A549 (cell line): Measurements from ENCODE around the gene TBC1D22A. TPM values are rescaled to one million over a fixed set of nuclear protein-coding genes. Genes with fewer than 3 reads are reported as not detected.

Experiments used
- ATAC-seq, 2 experiments: fragments of 200-7000 bp in 1 of 2; fragments of >200 bp in 1 of 2; cut with Nextera tagmentation in 1 of 2; cut with Tn5 transposase in 1 of 2; 3 replicates each; pipeline versions ENCODE4 v1.8.0 to v1.9.1; 2018 to 2020; ENCODE audit warnings: mild to moderate bottlenecking in 1 of 2, moderate library complexity in 1 of 2
- CTCF ChIA-PET: fragments of 300-600 bp; sonication (Branson Sonifier 250); formaldehyde crosslinking; extraction: SDS; loops from one replicate; lab custom pipeline; 2021; ENCODE audit warnings: antibody characterized with exemption, inconsistent platforms; lab: Yijun Ruan, JAX
- POLR2A ChIA-PET: fragments of 350-600 bp; formaldehyde crosslinking; extraction: SDS; loops from one replicate; lab custom pipeline; 2021; ENCODE audit warnings: antibody characterized with exemption, inconsistent platforms; lab: Yijun Ruan, JAX
- DNase-seq, 2 experiments: peaks; one replicate each; pipeline versions ENCODE4 v3.0.0 to v3.0.0-alpha.2; 2011 to 2016; ENCODE audit warnings: low read depth in 1 of 2, low spot score in 1 of 2
- FAIRE-seq: peaks from 2 replicates; lab custom pipeline; 2011; peaks lifted over from hg19 to GRCh38; lab: Jason Lieb, UNC
- H3K27ac ChIP-seq, 2 experiments: fragments of >200 bp; sonication (Bioruptor Twin); formaldehyde crosslinking; 3 replicates each; pipeline ENCODE4 v1.5.1; 2016 to 2017
- H3K4me1 ChIP-seq: fragments of >200 bp; sonication (Bioruptor Twin); formaldehyde crosslinking; 3 replicates; pipeline ENCODE4 v1.6.1; 2016
- H3K4me2 ChIP-seq: fragments of >200 bp; sonication (Bioruptor Twin); formaldehyde crosslinking; 3 replicates; pipeline ENCODE4 v1.6.1; 2016
- H3K4me3 ChIP-seq: fragments of >200 bp; sonication (Bioruptor Twin); formaldehyde crosslinking; 3 replicates; pipeline ENCODE4 v1.5.1; 2016
- H3K9me3 ChIP-seq: fragments of >200 bp; sonication (Bioruptor Twin); formaldehyde crosslinking; 3 replicates; pipeline ENCODE4 v1.6.1; 2016
- CBX8 ChIP-seq: fragments of 200-600 bp; sonication (generic); IDR thresholded peaks from 2 replicates; pipeline ENCODE4 v1.6.1; 2016
- CEBPB ChIP-seq, 2 experiments: fragments of >200 bp in 1 of 2; sonication (Bioruptor Twin) in 1 of 2; formaldehyde crosslinking in 1 of 2; IDR thresholded peaks; 2 replicates each; pipeline ENCODE4 v1.6.1; 2012 to 2016
- CHD2 ChIP-seq: fragments of 150-350 bp; IDR thresholded peaks from 2 replicates; pipeline ENCODE4 v1.6.1; 2014; ENCODE audit warnings: low read length; ENCODE audit not compliant: partially characterized antibody
- EHMT2 ChIP-seq: fragments of 200-600 bp; sonication (generic); IDR thresholded peaks from 2 replicates; pipeline ENCODE4 v1.6.1; 2016; ENCODE audit warnings: antibody characterized with exemption, low read depth, mild to moderate bottlenecking, moderate library complexity
- EP300 ChIP-seq, 2 experiments: fragments of >200 bp; sonication (Bioruptor Twin); formaldehyde crosslinking; IDR thresholded peaks; 2 replicates in 1 of 2; 3 replicates in 1 of 2; pipeline ENCODE4 v1.6.1; 2016 to 2017
- ESRRA ChIP-seq: fragments of 150-350 bp; IDR thresholded peaks from 2 replicates; pipeline ENCODE4 v1.6.1; 2014; ENCODE audit warnings: mild to moderate bottlenecking, low read length, borderline replicate concordance
- FOSL2 ChIP-seq, 2 experiments: fragments of 450-650 bp in 1 of 2; fragments of >200 bp in 1 of 2; sonication (Bioruptor Twin) in 1 of 2; formaldehyde crosslinking; IDR thresholded peaks; 2 replicates each; pipeline versions ENCODE4 v1.5.0 to v1.6.1; 2016 to 2020; ENCODE audit warnings: mild to moderate bottlenecking in 1 of 2, moderate library complexity in 1 of 2
- FOXS1 ChIP-seq: fragments of 250-450 bp; sonication (Bioruptor Pico); IDR thresholded peaks from 2 replicates; pipeline ENCODE4 v1.5.0; 2020; ENCODE audit warnings: mild to moderate bottlenecking, moderate library complexity
- HDAC2 ChIP-seq: fragments of 200-600 bp; sonication (generic); IDR thresholded peaks from 2 replicates; pipeline ENCODE4 v1.6.1; 2016
- HEYL ChIP-seq: fragments of 250-450 bp; sonication (Bioruptor Pico); IDR thresholded peaks from 2 replicates; pipeline ENCODE4 v1.8.0; 2021; ENCODE audit warnings: mild to moderate bottlenecking, moderate library complexity
- HMGXB4 ChIP-seq: fragments of 250-450 bp; sonication (Bioruptor Pico); IDR thresholded peaks from 2 replicates; pipeline ENCODE4 v1.5.0; 2021; ENCODE audit warnings: mild to moderate bottlenecking, moderate library complexity, borderline replicate concordance
- HOXB5 ChIP-seq: fragments of 250-450 bp; sonication (Bioruptor Pico); IDR thresholded peaks from 2 replicates; pipeline ENCODE4 v1.5.0; 2020; ENCODE audit warnings: mild to moderate bottlenecking, moderate library complexity
- JUNB ChIP-seq: fragments of >200 bp; sonication (Bioruptor Twin); formaldehyde crosslinking; IDR thresholded peaks from 2 replicates; pipeline ENCODE4 v1.6.1; 2016
- KDM1A ChIP-seq: fragments of 200-600 bp; sonication (generic); IDR thresholded peaks from 2 replicates; pipeline ENCODE4 v1.6.1; 2016; ENCODE audit warnings: low read depth, mild to moderate bottlenecking
- MYC ChIP-seq: IDR thresholded peaks from 2 replicates; pipeline ENCODE4 v1.6.1; 2012; ENCODE audit warnings: mild to moderate bottlenecking, inconsistent platforms, low read length, improper control_type of control experiment, borderline replicate concordance
- NPAS2 ChIP-seq: fragments of 250-450 bp; sonication (Bioruptor Pico); IDR thresholded peaks from 2 replicates; pipeline ENCODE4 v1.8.0; 2022; ENCODE audit warnings: mild to moderate bottlenecking, moderate library complexity, borderline replicate concordance
- PHF8 ChIP-seq: fragments of 200-600 bp; sonication (generic); IDR thresholded peaks from 2 replicates; pipeline ENCODE4 v1.6.1; 2016; ENCODE audit warnings: low read depth, mild to moderate bottlenecking, antibody characterized with exemption, moderate library complexity, borderline replicate concordance
- RARB ChIP-seq: fragments of 250-450 bp; sonication (Bioruptor Pico); IDR thresholded peaks from 2 replicates; pipeline ENCODE4 v1.8.0; 2021; ENCODE audit warnings: mild to moderate bottlenecking, moderate library complexity
- SREBF2 ChIP-seq: fragments of 450-650 bp; IDR thresholded peaks from 2 replicates; pipeline ENCODE4 v1.6.1; 2014; ENCODE audit warnings: mild to moderate bottlenecking, moderate library complexity
- TP53 ChIP-seq: fragments of 250-450 bp; sonication (Bioruptor Pico); IDR thresholded peaks from 2 replicates; pipeline ENCODE4 v1.5.0; 2021; ENCODE audit warnings: mild to moderate bottlenecking, moderate library complexity
- USF2 ChIP-seq: fragments of 450-650 bp; IDR thresholded peaks from 2 replicates; pipeline ENCODE4 v1.6.1; 2014; ENCODE audit warnings: antibody characterized with exemption
- ZFP36 ChIP-seq: fragments of 450-650 bp; IDR thresholded peaks from 2 replicates; pipeline ENCODE4 v1.6.1; 2014; ENCODE audit warnings: borderline replicate concordance; ENCODE audit not compliant: partially characterized antibody
- ZNF302 ChIP-seq: fragments of 250-450 bp; sonication (Bioruptor Pico); IDR thresholded peaks from 2 replicates; pipeline ENCODE4 v1.9.0; 2021; ENCODE audit warnings: inconsistent platforms, mild to moderate bottlenecking, moderate library complexity
- WGBS: methylation state at CpG from one replicate; pipeline ENCODE4 v1.1.6; 2017; ENCODE audit errors: missing lambda C conversion rate; 5-methylcytosine and 5-hydroxymethylcytosine counted together
- polyA plus RNA-seq, 4 experiments: library from polyadenylated mRNA; depleted of rRNA in 3 of 4; stranded (reverse); fragments of >200 nt; fragmentation: RNase III in 1 of 4; extraction: RNeasy Plus Mini Kit Qiagen cat#74134 plus additional on column Dnase treatment in 1 of 4; gene quantifications; 2 replicates in 3 of 4; 3 replicates in 1 of 4; pipeline ENCODE4 v1.2.3, GENCODE V29; 2011 to 2017
- TF ChIP-seq, protein P1 (sequence below): fragments of 150-350 bp; IDR thresholded peaks from 2 replicates; pipeline ENCODE4 v1.6.1; 2014; ENCODE audit warnings: low read depth, mild to moderate bottlenecking, low read length
- TF ChIP-seq, protein P2 (sequence below): fragments of 250-450 bp; sonication (Bioruptor Pico); IDR thresholded peaks from 2 replicates; pipeline ENCODE4 v1.5.0; 2020; ENCODE audit warnings: low read depth, mild to moderate bottlenecking, moderate library complexity
- TF ChIP-seq, protein P3 (sequence below): IDR thresholded peaks from 2 replicates; pipeline ENCODE4 v1.6.1; 2012; ENCODE audit warnings: low read depth, borderline replicate concordance
- TF ChIP-seq, protein P4 (sequence below): fragments of >200 bp; sonication (Bioruptor Twin); formaldehyde crosslinking; IDR thresholded peaks from 3 replicates; pipeline ENCODE4 v1.5.1; 2016

TBC1D22A gene
- polyA plus RNA-seq, 2 of the 4 experiments (the other 2 are of a cell fraction) = 8.9 to 10.8 TPM

DNA sequence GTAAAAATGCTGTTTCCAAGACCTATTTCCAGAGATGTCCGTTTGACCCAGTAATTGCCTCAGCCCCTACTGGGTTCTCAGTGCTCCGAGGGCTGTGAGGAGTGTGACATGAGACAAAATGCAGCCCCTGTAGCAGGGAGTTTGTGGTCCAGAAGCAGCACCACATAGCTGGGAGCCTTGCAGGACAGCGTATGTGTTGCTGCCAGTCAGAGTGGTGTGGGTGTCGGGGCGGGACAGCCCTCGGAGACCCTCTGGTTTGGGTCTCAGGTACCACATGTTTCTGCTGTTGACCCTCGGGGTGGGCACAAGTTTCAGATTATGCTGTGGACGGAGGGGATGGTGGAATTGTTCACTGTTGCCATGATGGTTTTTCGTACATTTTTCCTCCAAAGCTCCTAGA is 17.2 kb downstream of the TBC1D22A start:
- H3K9me3 ChIP-seq = no peaks in the 10 kb centered on the region
- no peak for ATAC-seq
- DNase-seq = no peak
- no peak overlapping the region for H3K4me3 ChIP-seq
- ChIA-PET POLR2A (interaction anchor here (1.0 kb wide), 1 partner anchor 17 kb away, joined by 3 read pairs; the partner anchor contains the start of gene TBC1D22A), CTCF (no interaction called here)
- 92% methylated on average over 9 of the region's 9 CpGs for WGBS
- H3K27ac ChIP-seq = no peak overlapping the region
- TF ChIP-seq EHMT2 (no peak), CHD2 (no peak), PHF8 (no peak), HMGXB4 (no peak), RARB (CRISPR knock-in tag) (no peak), CBX8 (no peak), USF2 (no peak), TP53 (CRISPR knock-in tag) (no peak), JUNB (no peak)
- no peak overlapping the region for H3K4me2 ChIP-seq
- no peak for FAIRE-seq
- H3K4me1 ChIP-seq = peaks cover 18% of the 10 kb centered on the region

DNA sequence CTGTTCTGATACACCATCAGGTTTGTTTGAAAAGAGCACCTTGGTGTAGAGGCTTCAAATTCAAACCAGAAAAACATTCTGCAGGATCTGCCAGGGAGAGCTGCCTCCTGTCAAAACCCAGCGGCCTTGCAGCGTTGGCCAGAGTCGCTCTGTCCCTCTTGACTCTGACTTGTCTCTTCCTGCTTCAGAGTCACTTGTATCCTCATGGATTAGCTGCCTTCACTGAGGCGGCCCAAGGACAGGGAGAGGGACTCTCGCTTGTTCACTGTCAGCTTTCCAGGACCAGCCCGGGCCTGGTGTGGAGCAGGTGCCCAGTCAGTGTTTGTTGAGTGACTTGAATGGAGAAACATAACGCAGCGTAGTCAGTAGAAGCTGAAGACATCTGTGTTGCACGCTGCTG is 18.0 kb downstream of the TBC1D22A start:
- Histone ChIP-seq H3K4me3 (no peak overlapping the region), H3K4me1 (peaks cover 10% of the 10 kb centered on the region), H3K27ac (no peak overlapping the region), H3K9me3 (no peaks in the 10 kb centered on the region), H3K4me2 (no peak overlapping the region)
- no peak for ATAC-seq
- no peak for FAIRE-seq
- DNase-seq = no peak
- WGBS = 85% methylated on average over 9 of the region's 9 CpGs
- ChIA-PET POLR2A (interaction anchor here (1.0 kb wide), 1 partner anchor 18 kb away, joined by 3 read pairs; the partner anchor contains the start of gene TBC1D22A), CTCF (interaction anchor here (1.0 to 2.1 kb wide), 3 partner anchors 11 to 23 kb away, joined by 3 to 6 read pairs (median 4); no protein-coding TSS in a partner anchor)
- no peak for TF ChIP-seq ZNF302 (CRISPR knock-in tag)
- TF ChIP-seq, protein P1, sequence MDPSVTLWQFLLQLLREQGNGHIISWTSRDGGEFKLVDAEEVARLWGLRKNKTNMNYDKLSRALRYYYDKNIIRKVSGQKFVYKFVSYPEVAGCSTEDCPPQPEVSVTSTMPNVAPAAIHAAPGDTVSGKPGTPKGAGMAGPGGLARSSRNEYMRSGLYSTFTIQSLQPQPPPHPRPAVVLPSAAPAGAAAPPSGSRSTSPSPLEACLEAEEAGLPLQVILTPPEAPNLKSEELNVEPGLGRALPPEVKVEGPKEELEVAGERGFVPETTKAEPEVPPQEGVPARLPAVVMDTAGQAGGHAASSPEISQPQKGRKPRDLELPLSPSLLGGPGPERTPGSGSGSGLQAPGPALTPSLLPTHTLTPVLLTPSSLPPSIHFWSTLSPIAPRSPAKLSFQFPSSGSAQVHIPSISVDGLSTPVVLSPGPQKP = no peak
- no peak for TF ChIP-seq HOXB5 (CRISPR knock-in tag)
- no peak for TF ChIP-seq ESRRA
- TF ChIP-seq USF2 = no peak
- TF ChIP-seq, protein P2, sequence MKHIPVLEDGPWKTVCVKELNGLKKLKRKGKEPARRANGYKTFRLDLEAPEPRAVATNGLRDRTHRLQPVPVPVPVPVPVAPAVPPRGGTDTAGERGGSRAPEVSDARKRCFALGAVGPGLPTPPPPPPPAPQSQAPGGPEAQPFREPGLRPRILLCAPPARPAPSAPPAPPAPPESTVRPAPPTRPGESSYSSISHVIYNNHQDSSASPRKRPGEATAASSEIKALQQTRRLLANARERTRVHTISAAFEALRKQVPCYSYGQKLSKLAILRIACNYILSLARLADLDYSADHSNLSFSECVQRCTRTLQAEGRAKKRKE (CRISPR knock-in tag) = no peak
- TF ChIP-seq KDM1A = no peak
- TF ChIP-seq FOXS1 (CRISPR knock-in tag) = no peak
- TF ChIP-seq, protein P3, sequence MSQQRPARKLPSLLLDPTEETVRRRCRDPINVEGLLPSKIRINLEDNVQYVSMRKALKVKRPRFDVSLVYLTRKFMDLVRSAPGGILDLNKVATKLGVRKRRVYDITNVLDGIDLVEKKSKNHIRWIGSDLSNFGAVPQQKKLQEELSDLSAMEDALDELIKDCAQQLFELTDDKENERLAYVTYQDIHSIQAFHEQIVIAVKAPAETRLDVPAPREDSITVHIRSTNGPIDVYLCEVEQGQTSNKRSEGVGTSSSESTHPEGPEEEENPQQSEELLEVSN = no peak
- no peak for TF ChIP-seq FOSL2 (IDR thresholded peaks at IDR 0.05)
- TF ChIP-seq FOSL2 (CRISPR knock-in tag; IDR thresholded peaks at IDR 0.05) = no peak
- TF ChIP-seq EP300 (IDR thresholded peaks at IDR 0.05) = no peak
- TF ChIP-seq, protein P4, sequence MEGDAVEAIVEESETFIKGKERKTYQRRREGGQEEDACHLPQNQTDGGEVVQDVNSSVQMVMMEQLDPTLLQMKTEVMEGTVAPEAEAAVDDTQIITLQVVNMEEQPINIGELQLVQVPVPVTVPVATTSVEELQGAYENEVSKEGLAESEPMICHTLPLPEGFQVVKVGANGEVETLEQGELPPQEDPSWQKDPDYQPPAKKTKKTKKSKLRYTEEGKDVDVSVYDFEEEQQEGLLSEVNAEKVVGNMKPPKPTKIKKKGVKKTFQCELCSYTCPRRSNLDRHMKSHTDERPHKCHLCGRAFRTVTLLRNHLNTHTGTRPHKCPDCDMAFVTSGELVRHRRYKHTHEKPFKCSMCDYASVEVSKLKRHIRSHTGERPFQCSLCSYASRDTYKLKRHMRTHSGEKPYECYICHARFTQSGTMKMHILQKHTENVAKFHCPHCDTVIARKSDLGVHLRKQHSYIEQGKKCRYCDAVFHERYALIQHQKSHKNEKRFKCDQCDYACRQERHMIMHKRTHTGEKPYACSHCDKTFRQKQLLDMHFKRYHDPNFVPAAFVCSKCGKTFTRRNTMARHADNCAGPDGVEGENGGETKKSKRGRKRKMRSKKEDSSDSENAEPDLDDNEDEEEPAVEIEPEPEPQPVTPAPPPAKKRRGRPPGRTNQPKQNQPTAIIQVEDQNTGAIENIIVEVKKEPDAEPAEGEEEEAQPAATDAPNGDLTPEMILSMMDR = no peak
- TF ChIP-seq HEYL (CRISPR knock-in tag) = no peak
- TF ChIP-seq HMGXB4 = no peak
- TF ChIP-seq HDAC2 = no peak
- no peak for TF ChIP-seq SREBF2
- no peak for TF ChIP-seq NPAS2 (CRISPR knock-in tag)
- TF ChIP-seq CEBPB (IDR thresholded peaks at IDR 0.05) = no peak
- TF ChIP-seq MYC = no peak
- no peak for TF ChIP-seq ZFP36
